ENCODE data around the gene PHAF1.

PHAF1 gene

GRCh38 chr16:67183627-67184452 is 74.1 kb downstream of the PHAF1 start, which contains the start of gene MATCAP1:
TSS of gene MATCAP1 (minus strand) at chr16:67183963. CDS start at chr16:67180610, 3,353 bp downstream.
- DNase-seq: peak; percentile 88

DNA sequence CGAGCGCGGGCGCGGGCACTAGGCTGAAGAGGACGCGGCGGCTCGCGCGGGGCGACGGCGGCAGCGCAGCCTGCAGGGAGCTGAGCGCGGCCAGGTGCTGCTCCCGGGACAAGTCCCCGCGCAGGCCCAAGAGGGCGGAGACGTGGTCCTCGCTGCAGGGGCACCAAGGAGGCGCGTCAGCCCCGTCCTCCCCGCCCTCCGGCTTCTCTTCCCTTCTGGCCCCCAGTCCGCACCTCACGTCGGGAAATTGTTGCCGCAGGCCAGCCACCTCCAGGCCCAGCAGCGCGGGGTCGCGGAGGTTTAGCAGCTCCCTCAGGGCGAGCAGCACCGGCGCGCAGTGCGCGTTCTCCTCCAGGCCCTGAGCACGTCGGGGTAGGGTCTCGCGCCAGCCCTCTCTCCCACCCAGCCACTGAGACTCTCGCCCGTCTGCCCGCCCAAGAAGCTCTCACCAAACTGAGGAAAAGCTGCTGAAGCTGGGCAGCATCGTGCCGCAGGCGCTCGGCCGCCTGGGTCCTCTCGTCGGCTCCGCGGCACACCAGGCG is 74.8 kb downstream of the PHAF1 start:
- DNase-seq: peak; percentile 31

- DNase-seq: peak; percentile 21
These were observed 75.4 kb downstream of the PHAF1 start for GRCh38 chr16:67184995-67185650.

- no peak for DNase-seq
These were observed 76.0 kb downstream of the PHAF1 start for GRCh38 chr16:67185651-67186134.

DNA sequence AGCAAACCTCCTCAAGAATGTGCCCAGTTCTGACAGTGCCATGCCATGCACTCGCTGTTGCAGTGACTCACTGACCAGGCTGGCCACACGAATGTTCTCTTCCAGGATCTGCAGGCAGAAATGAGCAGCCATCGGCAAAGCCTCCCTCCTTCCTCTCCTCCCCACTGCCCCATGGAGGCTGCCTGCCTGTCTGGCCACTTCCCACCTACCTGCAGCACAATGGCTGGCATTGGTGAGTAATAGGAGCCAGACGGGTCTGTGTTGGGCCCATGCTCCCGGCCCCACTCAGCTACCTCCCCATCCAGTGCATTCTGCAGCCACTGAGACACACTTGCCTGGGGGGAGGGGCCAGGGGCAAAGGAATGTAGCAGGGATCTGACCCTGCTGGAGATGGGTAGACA is 76.8 kb downstream of the PHAF1 start:
- DNase-seq: no peak

- no peak for DNase-seq
These were observed 77.6 kb downstream of the PHAF1 start for GRCh38 chr16:67187175-67187890.

DNA sequence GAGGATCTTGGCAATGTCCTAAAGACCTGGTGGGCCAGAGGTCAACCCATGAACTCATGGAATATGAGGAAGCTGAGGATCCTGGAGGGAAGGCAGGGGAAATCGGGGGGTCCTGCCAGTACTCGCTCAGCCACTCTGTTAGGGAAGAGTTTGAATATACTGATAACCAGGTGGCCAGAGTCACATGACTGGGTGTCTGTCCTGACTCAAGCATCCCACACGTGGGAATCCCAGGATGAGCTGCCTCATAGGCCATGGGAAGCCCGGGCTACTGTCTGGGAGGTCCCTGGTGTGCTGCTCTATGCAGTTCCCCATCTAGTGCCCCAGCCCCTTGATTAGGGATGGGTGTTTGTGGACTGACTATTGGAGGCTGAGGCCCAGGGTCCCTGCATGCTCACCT is 78.6 kb downstream of the PHAF1 start:
- DNase-seq: no peak

- no peak for DNase-seq
These were observed 79.1 kb downstream of the PHAF1 start for GRCh38 chr16:67188798-67189197.

DNA sequence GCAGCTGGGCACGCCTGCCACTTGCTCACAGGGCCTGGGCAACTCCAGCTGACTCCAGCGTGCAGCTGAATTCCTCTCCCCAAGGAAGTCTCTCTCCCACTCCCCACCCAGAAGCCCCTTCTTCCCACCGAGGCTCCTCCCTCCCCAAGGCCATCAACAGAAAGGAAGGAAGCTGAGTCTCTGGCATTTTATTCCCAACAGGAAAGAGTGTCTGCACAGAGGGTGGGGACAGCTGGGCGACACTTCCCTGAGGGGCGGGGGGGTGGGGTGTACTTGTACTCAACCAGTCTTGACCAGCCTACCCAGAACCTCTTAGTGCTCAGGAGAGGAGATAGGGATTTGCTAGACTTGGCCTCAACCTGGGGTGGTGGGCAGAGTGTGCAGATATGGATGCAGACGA is 80.3 kb downstream of the PHAF1 start, which contains the start of gene EXOC3L1:
Gene EXOC3L1 (minus strand): TSS at position 96 of the 400 bp plus-strand sequence. CDS start 460 bp downstream, outside the sequence.
- no peak for DNase-seq

GRCh38 chr16:67190448-67191399 is 81.0 kb downstream of the PHAF1 start:
- DNase-seq: no peak

DNA sequence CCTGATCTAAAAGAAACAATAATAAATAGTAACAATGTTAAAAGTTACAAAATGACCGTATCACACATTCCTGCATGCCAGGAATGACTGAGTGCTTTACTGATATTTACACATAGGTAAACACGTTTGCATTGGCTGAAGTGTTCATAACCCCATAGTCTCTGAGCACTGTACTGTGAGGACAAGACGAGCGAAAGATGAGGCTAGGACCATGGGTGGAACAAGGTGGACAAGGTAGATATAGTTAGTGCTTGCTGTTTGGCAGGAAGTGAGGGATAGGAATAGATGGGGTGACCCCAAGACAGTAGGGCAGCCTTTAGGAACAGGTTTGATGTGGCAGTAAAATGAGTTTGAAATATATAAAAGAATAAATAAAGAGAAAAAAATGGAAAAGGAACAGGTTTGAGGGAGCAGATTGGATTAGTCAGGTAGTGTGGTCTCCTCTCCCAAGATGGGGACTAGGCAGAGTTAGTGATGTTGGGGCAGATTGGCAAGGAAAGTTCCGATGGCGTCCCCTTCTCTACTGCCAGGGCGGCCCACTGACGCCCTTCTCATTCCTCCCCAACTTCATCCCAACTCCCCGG is 81.8 kb downstream of the PHAF1 start:
- DNase-seq: no peak

DNA sequence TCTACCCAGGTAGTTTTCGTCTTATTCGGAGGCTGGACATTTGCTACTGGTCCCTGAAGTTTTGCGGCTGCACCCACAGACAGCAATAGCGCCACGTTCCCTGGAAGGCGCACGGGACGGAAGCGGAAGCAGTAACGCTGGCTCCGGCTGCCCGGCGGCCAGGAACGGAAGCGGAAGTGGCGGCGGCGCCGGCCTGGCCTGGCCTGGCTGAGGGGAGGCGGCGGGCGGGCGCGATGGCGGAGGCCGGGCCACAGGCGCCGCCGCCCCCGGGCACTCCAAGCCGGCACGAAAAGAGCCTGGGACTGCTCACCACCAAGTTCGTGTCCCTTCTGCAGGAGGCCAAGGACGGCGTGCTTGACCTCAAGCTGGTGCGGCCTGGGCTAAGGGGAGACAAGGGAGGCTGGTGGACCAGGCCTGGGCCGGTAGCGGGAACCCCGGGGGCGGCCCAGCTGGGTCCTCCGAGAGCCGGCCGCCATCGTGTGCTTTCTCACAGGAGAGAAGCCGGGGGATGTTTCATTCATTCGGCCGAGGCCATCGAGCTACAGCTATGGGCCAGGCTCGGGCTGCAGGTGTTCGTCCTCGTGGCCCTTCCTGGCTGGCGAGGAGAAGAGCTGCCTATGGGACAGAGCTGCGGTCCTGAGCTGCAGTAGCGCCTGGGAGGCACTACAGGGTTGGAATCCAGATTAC is 82.4 kb downstream of the PHAF1 start, which contains the start of gene E2F4:
Gene E2F4 (plus strand): TSS at position 161 of the 687 bp plus-strand sequence. CDS start 73 bp downstream, at position 234.
- peak; percentile 51 for DNase-seq

- DNase-seq: no peak
These were observed 83.1 kb downstream of the PHAF1 start for GRCh38 chr16:67192781-67193361.

DNA sequence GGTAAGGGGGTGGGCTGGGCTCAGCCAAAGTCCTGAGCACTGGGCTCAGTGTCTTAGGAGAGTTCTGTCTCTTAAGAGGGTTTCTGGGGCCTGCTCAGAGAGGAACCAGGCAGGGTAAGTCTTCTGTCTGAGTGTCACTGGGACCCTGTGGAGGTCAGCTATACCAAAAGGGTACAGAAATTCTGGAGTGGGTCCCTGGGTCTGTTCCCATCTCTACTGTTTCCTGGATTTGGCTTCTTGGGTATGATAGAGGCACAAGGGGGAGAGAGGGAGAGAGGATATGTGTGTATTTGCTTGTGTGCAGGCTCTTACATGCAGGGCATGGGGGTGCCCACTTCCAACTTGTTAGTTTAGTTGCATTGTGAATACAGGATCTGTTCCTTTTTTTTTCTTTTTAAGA is 83.8 kb downstream of the PHAF1 start:
- DNase-seq: no peak

DNA sequence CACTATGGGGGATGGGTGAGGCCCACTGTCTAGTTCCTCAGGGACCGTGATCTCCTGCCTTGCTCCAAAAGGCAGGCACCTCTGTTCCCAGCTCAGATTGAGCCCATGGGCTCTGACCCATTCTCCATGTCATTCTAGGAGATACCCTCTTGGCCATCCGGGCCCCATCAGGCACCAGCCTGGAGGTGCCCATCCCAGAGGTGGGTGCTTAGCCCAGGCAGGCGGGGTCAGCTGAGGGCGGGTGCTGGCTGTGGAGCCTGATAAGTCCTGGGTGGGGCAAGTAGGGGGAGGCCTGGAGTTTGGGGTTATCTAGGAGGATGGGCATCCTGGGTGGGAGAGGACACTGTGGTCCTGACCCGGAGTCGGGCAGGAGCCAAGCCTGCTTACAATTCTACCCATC is 84.5 kb downstream of the PHAF1 start:
- DNase-seq: no peak

- DNase-seq: no peak
These were observed 85.9 kb downstream of the PHAF1 start for GRCh38 chr16:67195676-67196075.

- no peak for DNase-seq
These were observed 87.1 kb downstream of the PHAF1 start for GRCh38 chr16:67196881-67197280.

DNA sequence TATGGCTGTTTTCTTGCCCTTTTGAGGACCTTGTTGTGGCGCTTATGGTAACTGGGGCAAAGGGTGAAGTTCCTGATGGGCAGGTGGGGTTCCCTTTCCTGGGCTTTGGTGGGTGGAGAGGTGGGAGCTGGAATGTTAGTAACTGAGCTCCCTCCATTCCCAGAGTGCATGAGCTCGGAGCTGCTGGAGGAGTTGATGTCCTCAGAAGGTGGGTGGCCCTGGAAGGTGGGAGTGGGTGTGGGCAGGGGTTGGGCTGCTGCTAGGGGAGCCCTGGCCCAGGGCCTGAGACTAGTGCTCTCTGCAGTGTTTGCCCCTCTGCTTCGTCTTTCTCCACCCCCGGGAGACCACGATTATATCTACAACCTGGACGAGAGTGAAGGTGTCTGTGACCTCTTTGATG is 88.0 kb downstream of the PHAF1 start:
- no peak for DNase-seq

All from DMS79 (cell line).